ENCODE measurements around the gene STAMBPL1.

STAMBPL1 gene

GRCh38 chr10:88952647-88953111 is 72.6 kb downstream of the STAMBPL1 start, which contains the start of gene ACTA2:
Gene ACTA2, minus strand, starts transcription at chr10:88952773. Its CDS starts 3,843 bp downstream, at chr10:88948930.
- DNase-seq (ENCODE audit: low spot score): no peak

- DNase-seq (ENCODE audit: low spot score): no peak
Observed at GRCh38 chr10:88953662-88954061, 73.6 kb downstream of the STAMBPL1 start.

- DNase-seq (ENCODE audit: low spot score): no peak
Observed at GRCh38 chr10:88954458-88955083, 74.5 kb downstream of the STAMBPL1 start.

GRCh38 chr10:88957381-88957780 is 77.3 kb downstream of the STAMBPL1 start:
- DNase-seq (ENCODE audit: low spot score): no peak

- no peak for DNase-seq (ENCODE audit: low spot score)
Observed at GRCh38 chr10:88958721-88959120, 78.7 kb downstream of the STAMBPL1 start.

- DNase-seq (ENCODE audit: low spot score): no peak
Observed at GRCh38 chr10:88960802-88961201, 80.8 kb downstream of the STAMBPL1 start.

- no peak for DNase-seq (ENCODE audit: low spot score)
Observed at GRCh38 chr10:88961266-88961665, 81.2 kb downstream of the STAMBPL1 start.

GRCh38 chr10:88962336-88962735 is 82.3 kb downstream of the STAMBPL1 start:
- no peak for DNase-seq (ENCODE audit: low spot score)

- DNase-seq (ENCODE audit: low spot score): no peak
Observed at GRCh38 chr10:88963318-88963717, 83.3 kb downstream of the STAMBPL1 start.

GRCh38 chr10:88964360-88964759 is 84.3 kb downstream of the STAMBPL1 start:
- DNase-seq (ENCODE audit: low spot score): no peak

- DNase-seq (ENCODE audit: low spot score): no peak
Observed at GRCh38 chr10:88964869-88965415, 84.9 kb downstream of the STAMBPL1 start.

- no peak for DNase-seq (ENCODE audit: low spot score)
Observed at GRCh38 chr10:88966797-88967196, 86.8 kb downstream of the STAMBPL1 start.

- DNase-seq (ENCODE audit: low spot score): no peak
Observed at GRCh38 chr10:88968391-88968790, 88.3 kb downstream of the STAMBPL1 start.

- no peak for DNase-seq (ENCODE audit: low spot score)
Observed at GRCh38 chr10:88971221-88972061, 91.4 kb downstream of the STAMBPL1 start.
